HG03439 (cell line): ENCODE results near the gene RASGRF2.

Experiments
- ATAC-seq: cut with Tn5 transposase; IDR thresholded peaks from one replicate; pipeline ENCODE4 v1.9.1; 2021; ENCODE audit warnings: mild to moderate bottlenecking, moderate library complexity; ENCODE audit not compliant: unreplicated experiment

The RASGRF2 gene

DNA sequence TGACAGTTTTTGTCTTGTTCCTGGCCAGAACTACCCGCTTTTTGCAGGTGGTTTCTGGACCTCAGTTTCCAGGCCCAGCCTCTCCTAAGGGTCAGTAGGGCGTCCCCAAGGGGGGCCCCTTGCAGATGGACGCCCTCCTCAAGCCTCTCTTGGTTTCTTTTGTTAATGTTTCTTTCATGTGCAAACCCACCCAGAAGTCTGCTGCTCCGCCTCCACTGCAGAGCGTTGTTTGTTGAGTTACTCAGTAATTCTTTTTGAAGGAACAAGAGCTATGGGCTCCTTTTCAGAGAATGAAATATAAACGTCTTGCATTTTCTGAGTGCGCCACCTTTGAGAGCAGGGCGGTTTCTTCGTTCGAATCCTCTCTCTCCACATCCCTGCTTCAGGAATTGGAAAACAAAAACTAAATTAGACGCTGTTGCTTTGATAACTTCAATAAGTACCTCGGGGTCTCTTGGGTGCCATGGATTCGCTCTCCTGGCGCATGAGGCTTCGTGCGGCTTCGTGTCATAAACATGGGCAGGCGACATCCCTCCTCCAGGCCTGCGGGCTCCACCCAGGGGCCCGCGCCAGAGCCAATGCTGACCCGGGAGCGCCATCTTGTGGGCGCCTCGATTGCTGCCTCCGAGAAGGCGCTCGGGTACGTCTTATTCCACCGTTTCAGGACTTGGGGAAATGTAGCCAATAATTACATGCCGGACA is 234.6 kb downstream of the RASGRF2 start:
- peak; percentile 92 for ATAC-seq

DNA sequence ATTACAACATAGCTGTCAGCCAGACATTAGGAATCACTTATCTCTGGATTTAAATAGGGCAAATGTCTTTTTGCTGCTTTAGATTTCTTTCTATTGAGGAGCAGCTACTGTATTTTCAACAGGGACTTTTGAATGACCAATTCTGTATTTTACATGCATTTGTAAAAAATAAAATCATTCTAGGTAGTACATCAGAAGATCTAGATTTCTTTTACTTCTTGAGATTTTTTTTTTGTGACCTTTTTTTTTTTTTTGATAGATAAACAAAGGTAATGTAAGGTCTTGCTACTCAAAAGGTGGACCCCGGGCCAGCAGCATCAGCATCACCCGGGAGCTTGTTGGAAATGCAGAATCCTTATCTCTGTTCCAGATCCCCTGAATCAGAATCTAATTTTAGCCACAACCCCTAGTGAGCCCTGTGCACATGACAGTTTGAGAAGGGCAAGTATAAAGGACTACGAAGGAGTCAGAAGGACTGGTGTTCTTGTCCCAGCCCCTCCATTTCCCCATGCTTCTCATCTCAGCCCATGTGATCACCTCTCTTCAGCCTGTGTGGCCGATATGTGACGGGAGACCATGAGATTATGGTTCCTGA is 235.3 kb downstream of the RASGRF2 start:
- ATAC-seq, result no peak

DNA sequence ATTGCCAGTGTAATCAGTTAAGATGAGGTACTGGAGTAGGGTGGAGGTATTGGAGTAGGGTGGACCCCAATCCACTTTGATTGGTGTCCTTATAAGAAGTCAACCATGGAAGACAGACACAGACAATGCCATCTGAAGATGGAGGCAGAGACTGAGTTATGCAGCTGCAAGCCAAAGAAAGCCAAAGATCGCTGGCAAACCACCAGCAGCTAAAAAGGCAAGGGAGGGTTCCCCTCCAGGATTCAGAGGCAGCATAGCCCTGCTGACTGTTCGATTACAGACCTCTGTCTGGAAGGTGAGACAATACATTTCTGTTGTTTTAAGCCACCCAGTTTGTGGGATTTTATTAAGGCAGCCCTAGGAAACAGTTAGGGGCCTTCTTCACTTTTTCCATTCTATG is 242.5 kb downstream of the RASGRF2 start:
- ATAC-seq, result no peak

DNA sequence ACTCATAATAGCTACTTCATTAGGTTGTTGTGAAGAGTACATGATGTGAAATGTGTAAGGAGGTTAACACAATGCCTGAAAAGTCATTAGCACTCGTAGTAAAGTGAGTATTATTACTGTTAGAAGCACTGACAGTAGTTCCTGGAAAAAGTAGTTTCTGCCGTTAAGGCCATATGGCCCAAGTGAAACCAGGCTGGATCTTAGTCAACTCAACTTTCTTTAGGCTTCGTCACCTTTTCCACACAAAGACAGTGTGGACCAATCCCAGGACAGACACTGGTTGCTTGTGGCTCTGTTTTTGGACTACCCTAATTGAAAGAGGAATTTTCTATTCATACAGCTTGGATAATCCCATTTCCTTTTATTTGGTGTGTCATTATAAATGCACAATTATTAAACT is 243.6 kb downstream of the RASGRF2 start:
- ATAC-seq, result no peak

DNA sequence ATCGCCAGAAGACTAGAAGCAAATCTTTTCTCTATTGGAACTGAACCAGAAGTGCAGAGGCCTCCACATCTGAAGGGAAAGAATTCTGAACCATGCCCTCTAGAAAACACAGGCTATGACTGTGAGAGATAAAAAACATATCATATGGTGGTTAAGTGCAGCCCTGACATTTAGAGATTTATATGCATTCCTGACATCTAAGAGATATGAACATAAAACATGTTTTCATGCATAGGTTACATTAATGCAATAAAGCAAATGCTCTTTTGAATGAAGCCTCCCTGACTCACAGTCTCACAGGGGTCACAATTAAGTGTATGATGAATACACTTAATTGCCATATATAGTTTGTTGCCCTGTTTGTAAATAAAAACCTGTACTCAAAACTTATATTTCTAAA is 244.0 kb downstream of the RASGRF2 start:
- no peak for ATAC-seq

DNA sequence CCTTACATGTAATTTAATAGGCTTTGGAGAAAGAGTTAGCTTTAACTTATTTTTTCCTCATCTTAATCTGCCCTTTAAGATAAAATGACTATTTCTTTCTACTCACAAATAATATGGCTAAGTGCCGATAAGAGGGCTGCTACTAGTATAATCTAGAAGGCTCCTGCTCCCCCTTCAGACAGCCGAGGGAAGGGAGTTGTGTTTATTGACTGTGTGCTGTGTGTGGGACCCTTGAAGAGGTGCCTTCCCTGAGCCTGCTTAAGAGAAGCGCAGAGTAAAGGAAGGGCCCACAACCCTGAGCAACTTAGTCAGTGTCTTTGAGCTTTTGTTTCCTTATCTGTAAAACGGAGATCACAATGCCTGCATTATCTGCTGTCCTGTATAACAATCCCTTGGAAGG is 244.9 kb downstream of the RASGRF2 start:
- ATAC-seq, result no peak

DNA sequence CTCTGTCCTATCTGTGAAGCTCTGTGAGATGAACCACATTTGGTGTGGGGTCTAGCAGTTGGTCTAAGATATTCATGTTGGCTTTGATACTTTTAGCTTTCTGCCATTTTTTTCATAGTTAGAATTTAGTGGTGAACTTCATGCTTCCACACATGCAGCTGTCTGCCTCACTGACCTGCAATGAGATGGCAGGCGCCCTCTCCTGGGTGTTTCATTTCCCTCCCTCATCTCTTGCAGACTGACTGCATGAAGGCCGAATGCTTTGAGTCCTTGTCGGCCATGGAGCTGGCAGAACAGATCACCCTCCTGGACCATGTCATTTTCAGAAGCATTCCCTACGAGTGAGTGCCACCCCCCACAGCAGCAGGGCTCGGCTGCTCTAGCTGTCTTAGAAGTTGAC is 246.8 kb downstream of the RASGRF2 start:
- ATAC-seq, result no peak

DNA sequence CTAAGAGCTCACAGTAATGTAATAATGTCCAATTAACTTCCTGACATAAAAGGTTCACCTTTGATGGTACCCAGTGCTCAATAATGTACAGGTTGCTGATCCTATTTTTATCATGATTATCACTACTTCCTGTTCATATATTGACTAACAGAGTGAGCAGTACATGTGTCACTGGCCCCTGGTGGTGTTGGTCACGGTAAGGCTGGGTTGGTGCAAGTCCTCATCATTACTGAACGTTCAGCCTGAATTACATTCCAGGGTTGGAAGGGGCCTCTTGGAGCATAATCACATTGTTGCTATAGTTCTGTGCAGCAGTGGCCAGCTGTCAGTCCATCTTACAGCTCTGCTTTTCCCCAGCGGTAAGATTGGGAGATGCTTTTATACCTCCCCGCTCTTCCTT is 248.7 kb downstream of the RASGRF2 start:
- ATAC-seq, result no peak

DNA sequence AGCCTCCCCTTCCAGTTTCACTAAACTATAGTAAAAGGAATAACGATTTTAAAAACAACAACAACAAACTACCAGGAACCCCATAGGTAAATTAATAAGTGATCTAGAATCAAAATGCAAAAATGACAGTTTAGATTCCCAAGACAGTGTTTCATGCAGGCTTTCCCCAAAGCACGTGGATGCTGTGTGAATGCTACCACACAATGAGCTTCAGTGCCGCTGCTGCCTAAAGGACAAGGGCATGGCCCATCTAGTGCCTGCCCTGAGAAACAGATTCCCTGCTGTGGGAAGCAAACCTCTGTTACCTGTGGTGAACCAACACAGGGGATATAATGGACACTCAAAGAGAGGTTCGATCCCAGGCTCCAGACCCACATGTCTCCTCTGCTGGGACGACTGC is 249.2 kb downstream of the RASGRF2 start:
- no peak for ATAC-seq

DNA sequence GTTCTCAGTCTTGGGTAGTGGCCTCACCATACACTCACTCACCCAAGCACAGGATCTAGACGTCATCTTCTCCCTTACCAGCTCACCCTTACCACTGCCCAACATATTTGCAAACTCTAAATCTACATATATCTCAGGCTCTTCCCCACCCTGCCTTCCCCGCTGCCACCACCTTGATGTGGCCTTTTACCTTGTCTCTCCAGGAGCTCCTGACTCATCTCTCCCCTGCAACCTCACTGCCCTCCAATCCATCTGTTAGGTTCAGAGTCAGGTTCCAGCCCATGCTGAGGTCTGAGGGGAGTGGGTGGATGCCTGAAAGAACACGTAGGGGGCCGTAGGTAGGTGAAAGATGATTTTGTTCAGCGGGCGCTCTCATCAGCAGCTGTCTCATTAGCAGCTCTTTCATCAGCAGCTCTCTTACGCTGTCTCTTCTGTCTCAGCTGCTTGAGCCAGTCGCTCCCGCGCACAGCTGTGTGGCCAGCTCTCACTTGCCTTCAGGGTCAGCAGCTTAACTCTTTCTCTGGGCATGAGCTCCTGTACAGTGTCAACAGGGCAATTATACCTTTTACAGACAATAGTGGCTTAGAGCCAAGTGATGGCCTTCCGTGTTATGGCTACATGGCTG is 249.8 kb downstream of the RASGRF2 start:
- no peak for ATAC-seq

DNA sequence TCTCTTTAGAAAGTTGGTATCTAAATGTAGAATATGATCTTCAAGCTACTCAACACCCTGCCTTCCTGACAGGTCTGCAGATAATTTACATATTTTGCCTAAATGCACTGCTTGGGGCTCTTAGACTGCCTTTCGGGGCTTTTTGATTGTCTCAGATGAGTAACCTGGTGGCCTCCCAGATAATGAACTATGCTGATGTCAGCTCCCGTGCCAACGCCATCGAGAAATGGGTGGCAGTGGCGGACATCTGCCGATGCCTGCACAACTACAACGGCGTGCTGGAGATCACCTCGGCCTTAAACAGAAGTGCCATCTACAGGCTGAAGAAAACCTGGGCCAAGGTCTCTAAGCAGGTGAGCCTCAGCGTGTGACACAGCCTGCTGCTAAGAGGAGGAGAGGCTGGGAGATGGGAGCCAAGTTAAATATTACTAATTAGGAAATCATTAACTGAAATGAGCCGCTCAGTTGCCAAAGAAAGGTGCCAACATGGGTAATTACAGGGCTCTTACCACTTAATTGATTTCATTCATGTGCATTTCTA is 252.1 kb downstream of the RASGRF2 start:
- peak; percentile 66 for ATAC-seq

DNA sequence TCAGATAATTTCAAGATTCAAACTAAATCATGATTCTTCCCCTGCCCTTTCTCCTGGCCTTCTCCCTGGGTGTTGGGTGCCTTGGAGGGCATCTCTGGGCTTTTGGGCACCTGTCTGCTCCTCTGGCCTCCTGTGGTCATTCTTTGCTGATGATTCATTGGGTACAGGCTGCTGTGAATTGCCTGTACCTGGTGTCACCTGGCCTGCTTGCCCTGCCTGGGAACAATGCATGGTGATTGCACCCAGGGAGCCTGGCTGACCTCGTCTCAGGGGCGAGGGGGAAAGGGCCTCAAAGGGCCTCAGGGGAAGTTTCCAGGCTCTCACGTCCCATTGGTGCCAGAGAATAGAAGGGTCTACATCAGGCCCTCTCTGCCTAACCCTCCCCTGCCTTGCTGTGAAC is 252.9 kb downstream of the RASGRF2 start:
- no peak for ATAC-seq

DNA sequence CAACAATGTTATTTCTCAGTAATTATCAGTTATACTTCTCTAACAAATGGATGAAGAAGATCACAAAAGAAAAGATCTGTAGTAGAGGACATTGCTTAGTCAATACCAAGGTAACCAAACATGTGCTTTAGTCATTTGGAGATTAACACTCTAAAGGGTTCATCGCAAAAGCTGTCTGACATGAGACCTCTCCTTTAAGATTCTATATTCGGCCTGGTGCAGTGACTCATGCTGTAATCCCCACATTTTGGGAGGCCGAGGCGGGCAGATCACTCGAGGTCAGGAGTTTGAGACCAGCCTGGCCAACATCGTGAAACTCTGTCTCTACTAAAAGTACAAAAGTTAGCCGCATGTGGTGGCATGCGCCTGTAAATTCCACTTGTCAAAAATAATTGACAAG is 254.7 kb downstream of the RASGRF2 start:
- ATAC-seq, result no peak

DNA sequence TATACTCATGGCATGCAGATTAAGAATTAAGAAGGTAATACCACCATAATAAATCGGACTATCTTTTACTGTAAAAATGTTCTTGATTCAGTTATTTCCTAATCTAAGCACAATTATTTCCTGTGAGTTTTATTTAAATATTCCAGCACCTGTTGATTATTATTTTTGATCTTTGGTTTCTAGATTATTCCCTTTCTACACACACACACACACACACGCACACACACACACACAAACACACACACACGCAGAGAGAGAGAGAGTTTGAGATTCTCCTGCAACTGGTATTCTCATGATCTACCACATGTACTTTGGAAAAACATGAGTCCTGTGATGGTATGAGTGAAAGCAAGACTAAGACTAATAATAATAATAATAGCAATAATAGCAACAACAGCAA is 256.0 kb downstream of the RASGRF2 start:
- ATAC-seq, result no peak

DNA sequence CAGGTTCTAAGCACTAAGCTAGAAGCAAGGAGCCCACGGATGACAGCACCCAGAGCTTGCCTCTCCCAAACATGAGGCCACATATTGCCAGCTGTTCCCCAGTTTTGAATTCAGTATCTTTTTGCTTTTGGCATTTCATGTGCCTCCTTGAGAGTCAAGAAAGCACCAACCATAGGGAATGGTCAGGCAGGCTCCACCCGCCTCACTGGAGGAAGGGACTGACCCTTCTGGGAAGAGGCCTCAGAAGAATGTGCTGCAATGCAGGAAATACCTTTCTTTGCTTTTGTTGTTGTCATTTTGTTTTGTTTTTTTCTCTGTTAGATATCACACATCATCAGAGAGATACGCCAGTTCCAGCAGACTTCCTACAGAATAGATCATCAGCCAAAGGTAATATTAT is 259.2 kb downstream of the RASGRF2 start:
- ATAC-seq, result no peak

DNA sequence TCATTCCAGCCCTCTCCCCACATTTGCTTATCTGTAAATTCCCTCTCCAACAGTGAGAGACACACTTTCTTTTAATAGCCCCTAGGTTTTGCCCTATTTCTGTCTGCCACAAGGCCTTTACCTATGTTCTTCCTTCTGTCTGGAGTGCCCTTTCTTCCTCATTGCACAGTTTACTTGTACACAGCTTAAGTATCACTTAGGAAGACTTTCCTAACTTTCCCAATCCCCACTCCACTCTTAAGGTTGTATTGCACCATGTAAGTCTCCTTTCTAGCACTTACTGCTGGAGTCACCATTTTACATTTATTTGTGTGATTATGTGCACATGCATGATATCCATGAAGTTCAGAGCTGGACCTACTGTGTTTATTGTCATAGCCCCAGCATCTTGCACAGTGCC is 262.1 kb downstream of the RASGRF2 start:
- ATAC-seq, result no peak

DNA sequence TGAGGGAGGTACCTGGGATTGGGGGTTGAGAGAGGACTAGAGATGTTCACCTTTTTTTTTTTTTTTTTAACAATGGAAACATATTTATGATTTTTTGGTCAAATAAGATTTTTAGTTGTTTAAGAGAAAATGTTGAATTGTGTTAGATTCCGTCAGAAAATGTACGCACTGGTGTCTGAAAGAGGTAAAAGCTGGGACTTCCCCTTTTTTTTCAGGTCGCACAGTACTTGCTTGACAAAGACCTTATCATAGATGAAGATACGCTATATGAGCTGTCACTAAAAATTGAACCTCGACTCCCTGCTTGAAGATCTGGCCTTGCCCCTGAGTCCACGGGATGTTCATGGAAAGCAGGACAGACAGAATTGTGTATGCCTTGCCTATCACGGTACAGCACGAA is 265.3 kb downstream of the RASGRF2 start:
- ATAC-seq, result no peak

DNA sequence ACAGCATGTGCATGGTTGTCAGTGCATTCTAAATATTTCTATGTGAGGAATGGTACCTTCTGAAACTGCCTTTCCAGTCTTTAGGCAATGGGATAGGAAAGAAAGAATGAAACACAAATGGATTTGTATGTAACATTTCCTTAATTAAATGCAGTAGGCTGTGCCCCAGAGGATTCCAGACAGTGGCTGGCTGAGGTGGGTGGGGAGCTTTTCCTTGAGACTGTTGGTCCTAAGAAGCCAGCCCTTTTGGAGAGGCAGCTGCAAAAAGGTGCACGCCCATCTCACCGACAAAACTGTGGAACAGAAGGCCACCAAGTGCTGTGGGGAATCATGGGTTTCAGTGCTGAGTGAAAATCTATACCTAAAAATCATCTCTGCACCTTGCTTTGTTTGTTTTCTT is 266.1 kb downstream of the RASGRF2 start:
- no peak for ATAC-seq

DNA sequence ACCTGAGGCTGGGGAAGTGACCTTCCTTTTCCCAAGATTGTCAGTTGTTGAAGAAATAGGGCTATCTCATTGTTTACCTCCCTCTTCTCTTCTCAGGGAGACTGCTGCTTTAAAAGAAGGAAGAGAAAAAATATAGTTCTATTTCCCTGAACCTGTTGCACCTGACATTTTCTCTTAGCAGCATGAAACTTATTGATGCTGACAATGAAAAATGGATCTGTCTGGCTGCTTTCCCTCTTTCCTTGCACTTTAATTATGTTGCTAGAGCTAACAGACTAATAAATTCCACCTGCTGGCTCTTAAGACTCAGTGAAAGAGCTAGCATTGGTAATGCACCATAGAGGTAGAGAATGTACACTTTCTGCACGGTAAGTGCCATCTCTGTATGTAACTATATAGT is 266.8 kb downstream of the RASGRF2 start:
- no peak for ATAC-seq

DNA sequence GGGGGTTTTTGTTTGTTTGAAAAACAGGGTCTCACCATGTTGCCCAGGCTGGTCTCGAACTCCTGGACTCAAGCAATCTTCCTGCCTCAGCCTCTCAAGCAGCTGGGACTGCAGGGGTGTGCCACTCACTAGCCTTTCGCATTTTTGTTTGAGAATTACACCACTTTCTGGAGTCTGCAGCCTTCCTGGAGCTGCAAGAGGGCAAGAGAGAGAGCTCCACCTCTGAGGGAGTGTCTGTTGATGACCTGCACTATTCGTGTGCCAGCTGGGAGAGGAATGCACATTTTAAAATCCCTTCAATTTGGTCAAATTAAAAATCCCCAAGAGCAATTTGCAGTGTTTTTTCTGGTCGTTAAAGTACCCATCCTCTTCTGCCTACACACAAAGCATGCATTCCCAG is 267.9 kb downstream of the RASGRF2 start:
- no peak for ATAC-seq

DNA sequence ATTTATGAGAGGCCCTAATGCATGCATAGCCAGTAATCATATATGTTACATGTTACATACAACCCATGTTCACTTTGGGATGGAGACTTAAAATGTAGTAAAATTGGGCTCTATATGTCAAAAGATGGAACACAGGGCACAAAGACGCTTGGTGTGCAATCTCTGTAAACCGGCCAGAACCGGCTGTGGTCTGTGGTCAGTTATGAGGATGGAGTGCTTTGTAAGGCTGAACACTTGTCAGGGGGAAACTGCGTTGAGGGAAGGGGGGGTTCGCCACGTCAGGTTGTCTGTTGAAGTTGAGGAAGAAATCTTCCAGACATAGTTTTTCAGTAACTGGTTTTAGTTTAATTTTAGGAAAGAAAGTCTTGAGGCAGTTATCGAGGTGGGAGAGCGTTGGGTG is 270.3 kb downstream of the RASGRF2 start:
- ATAC-seq, result no peak

DNA sequence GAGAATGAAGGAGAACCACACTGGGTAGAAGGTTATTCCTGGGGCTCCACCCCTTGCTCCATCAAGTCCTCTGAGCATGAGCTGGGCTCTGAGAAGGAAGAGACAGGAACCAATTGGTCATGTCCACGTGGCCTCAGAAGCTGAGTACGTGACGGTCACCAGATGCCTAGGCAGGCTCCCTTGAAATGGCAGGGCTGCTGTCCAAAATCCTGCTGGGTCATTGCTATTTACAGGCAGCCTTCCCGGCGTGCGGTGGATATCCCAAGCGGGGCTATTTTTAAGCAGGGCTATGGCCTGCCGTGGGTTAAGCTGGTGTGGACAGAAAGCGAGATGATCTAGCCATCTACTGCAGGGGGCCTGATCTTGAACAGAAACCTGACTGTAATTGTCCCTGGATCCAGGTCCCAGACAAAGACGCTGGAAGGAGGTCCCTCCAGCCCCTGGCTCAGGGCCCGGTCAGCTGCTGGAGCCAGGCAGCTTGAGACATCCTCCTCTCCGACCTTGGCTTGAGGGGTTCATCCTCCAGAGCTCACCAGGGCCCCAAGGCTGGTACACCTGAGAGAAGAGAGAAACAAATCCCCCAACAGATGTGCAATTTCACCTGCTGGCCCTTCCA is 272.4 kb downstream of the RASGRF2 start:
- no peak for ATAC-seq
